Tibial artery (tissue), 4 donors: ENCODE data around the gene TWSG1.

Experiments
- DNase-seq, 2 donors: peaks; one replicate each; pipeline ENCODE4 v3.0.0-alpha.2; 2019
- H3K27ac ChIP-seq, 2 donors: fragments of 200-600 bp; sonication (generic) in 1 of 2; 1 replicate in 1 of 2; 2 replicates in 1 of 2; pipeline ENCODE4 v1.5.1; 2018 to 2019; ENCODE audit warnings: mild to moderate bottlenecking in 1 of 2
- H3K27me3 ChIP-seq, 2 donors: fragments of 200-600 bp; sonication (generic) in 1 of 2; one replicate each; pipeline versions ENCODE4 v1.5.1 to v1.6.0; 2016 to 2019
- H3K36me3 ChIP-seq, 3 donors: fragments of 200-600 bp; sonication (generic) in 2 of 3; one replicate each; pipeline ENCODE4 v1.5.1; 2016 to 2019; ENCODE audit warnings: mild to moderate bottlenecking in 2 of 3
- H3K4me1 ChIP-seq, 4 donors: fragments of 200-600 bp; sonication (generic) in 2 of 4; 1 replicate in 3 of 4; 2 replicates in 1 of 4; pipeline ENCODE4 v1.5.1; 2016 to 2019
- H3K4me3 ChIP-seq, 2 donors: fragments of 200-600 bp; sonication (generic) in 1 of 2; 1 replicate in 1 of 2; 2 replicates in 1 of 2; pipeline ENCODE4 v1.5.1; 2018 to 2019; ENCODE audit warnings: mild to moderate bottlenecking in 2 of 2
- H3K9me3 ChIP-seq, 3 donors: fragments of 200-600 bp; sonication (generic) in 1 of 3; one replicate each; pipeline ENCODE4 v1.5.1; 2016 to 2019
- CTCF ChIP-seq, 2 experiments: fragments of 200-600 bp in 1 of 2; fragments of 450-650 bp in 1 of 2; IDR thresholded peaks; one replicate each; pipeline ENCODE4 v1.5.1; 2017 to 2019; ENCODE audit warnings: antibody characterized with exemption in 2 of 2, mild to moderate bottlenecking in 1 of 2, moderate library complexity in 1 of 2
- intact Hi-C: fragments of 100-400 bp; cut with DNase I; formaldehyde crosslinking; loops from one replicate; pipeline ENCODE4 v1.15.0; 2023; ENCODE audit warnings: low total_unique reads

The TWSG1 gene

GRCh38 chr18:9437672-9438071 is 103.1 kb downstream of the TWSG1 start:
- H3K4me3 ChIP-seq = no peak overlapping the region
- H3K4me1 ChIP-seq = peaks cover 0 to 6% (median 2%) of the 10 kb centered on the region in 4 donors
- TF ChIP-seq CTCF (IDR thresholded peaks at IDR 0.05) = no peak
- no peaks in the 10 kb centered on the region for H3K36me3 ChIP-seq
- DNase-seq = no peak
- H3K9me3 ChIP-seq = no peaks in the 10 kb centered on the region
- intact Hi-C loops = no loop called here
- H3K27ac ChIP-seq = no peak overlapping the region
- no peaks in the 10 kb centered on the region for H3K27me3 ChIP-seq

- Histone ChIP-seq H3K4me1 (peaks cover 0 to 6% (median 2%) of the 10 kb centered on the region in 4 donors), H3K27ac (no peak overlapping the region), H3K9me3 (peaks cover 0 to under 1% (median 0%) of the 10 kb centered on the region in 3 donors), H3K4me3 (no peak overlapping the region), H3K36me3 (no peaks in the 10 kb centered on the region), H3K27me3 (no peaks in the 10 kb centered on the region)
- intact Hi-C loops = no loop called here
- no peak for TF ChIP-seq CTCF (IDR thresholded peaks at IDR 0.05)
- no peak for DNase-seq
Measured at GRCh38 chr18:9441061-9441460, 106.5 kb downstream of the TWSG1 start.

- no peaks in the 10 kb centered on the region for H3K4me1 ChIP-seq
- H3K27me3 ChIP-seq = no peaks in the 10 kb centered on the region
- intact Hi-C loops = no loop called here
- H3K9me3 ChIP-seq = peaks cover 0 to 10% (median 0%) of the 10 kb centered on the region in 3 donors
- no peak for DNase-seq
- H3K27ac ChIP-seq = no peak overlapping the region
- no peak overlapping the region for H3K4me3 ChIP-seq
- TF ChIP-seq CTCF (IDR thresholded peaks at IDR 0.05) = no peak
- H3K36me3 ChIP-seq = no peaks in the 10 kb centered on the region
Measured at GRCh38 chr18:9444549-9444948, 110.0 kb downstream of the TWSG1 start.

- no peak overlapping the region for H3K27ac ChIP-seq
- DNase-seq = no peak
- H3K9me3 ChIP-seq = peaks cover 0 to 10% (median 0%) of the 10 kb centered on the region in 3 donors
- H3K36me3 ChIP-seq = no peaks in the 10 kb centered on the region
- intact Hi-C loops = no loop called here
- TF ChIP-seq CTCF (IDR thresholded peaks at IDR 0.05) = no peak
- no peak overlapping the region for H3K4me3 ChIP-seq
- H3K4me1 ChIP-seq = no peaks in the 10 kb centered on the region
- H3K27me3 ChIP-seq = no peaks in the 10 kb centered on the region
Measured at GRCh38 chr18:9446839-9447238, 112.3 kb downstream of the TWSG1 start.

GRCh38 chr18:9447334-9447733 is 112.8 kb downstream of the TWSG1 start:
- TF ChIP-seq CTCF (IDR thresholded peaks at IDR 0.05) = no peak

More at GRCh38 chr18:9447334-9447733, 112.8 kb downstream of the TWSG1 start:
- Histone ChIP-seq H3K27me3 (no peaks in the 10 kb centered on the region), H3K4me3 (no peak overlapping the region), H3K4me1 (no peaks in the 10 kb centered on the region), H3K36me3 (no peaks in the 10 kb centered on the region), H3K27ac (no peak overlapping the region), H3K9me3 (peaks cover 0 to 10% (median 0%) of the 10 kb centered on the region in 3 donors)
- intact Hi-C loops = no loop called here
- DNase-seq = no peak
